ENCODE results near the gene SDR42E2. TPM values are rescaled to one million over a fixed set of nuclear protein-coding genes. Genes with fewer than 3 reads are reported as not detected.

Gene SDR42E2
- total and polyA plus RNA-seq, 2 donors (not counting 1 experiment from before 2014, with no cell fraction given) = under 0.01 TPM; not detected in 1

DNA sequence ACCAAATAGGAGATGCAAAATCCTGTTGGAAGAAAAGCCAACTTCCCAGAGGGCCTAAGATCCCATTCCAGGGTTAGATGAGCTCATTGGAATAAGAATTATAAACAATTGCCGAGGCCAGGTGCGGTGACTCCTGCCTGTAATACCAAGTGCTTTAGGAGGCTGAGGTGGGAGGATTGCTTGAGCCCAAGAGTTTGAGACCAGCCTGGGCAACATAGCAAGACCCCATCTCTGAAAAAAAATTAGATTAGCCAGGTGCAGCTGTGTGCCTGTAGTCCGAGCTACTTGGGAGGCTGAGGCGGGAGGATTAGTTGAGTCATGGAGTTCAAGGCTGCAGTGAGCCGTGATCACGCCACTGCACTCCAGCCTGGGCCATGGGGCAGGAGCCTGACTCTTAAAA, 17.8 kb upstream of the SDR42E2 start:
- no peaks in the 10 kb centered on the region for H4K20me1 ChIP-seq (ENCODE audit: control insufficient read depth, extremely low read depth, insufficient read depth, low read length)
- no peaks in the 10 kb centered on the region for H3K4me1 ChIP-seq (ENCODE audit: control insufficient read depth, extremely low read depth, insufficient read depth, low read length)
- H2AFZ ChIP-seq (ENCODE audit: low read length) = no peak overlapping the region
- no peak overlapping the region for H3K9ac ChIP-seq (ENCODE audit: insufficient read depth, low read length)
- DNase-seq (ENCODE audit: low read depth in 2 of 2) = no peak
- no peaks in the 10 kb centered on the region for H3K9me3 ChIP-seq (ENCODE audit: control insufficient read depth, insufficient read depth, low read depth, low read length)
- H3K79me2 ChIP-seq (ENCODE audit: control insufficient read depth, insufficient read depth, low read length) = no peaks in the 10 kb centered on the region
- H3K27ac ChIP-seq (ENCODE audit: insufficient read depth, low read length) = no peak overlapping the region
- H3K36me3 ChIP-seq (ENCODE audit: control insufficient read depth, insufficient read depth, low read length) = no peaks in the 10 kb centered on the region
- peaks cover 14% of the 10 kb centered on the region for H3K27me3 ChIP-seq (ENCODE audit: control insufficient read depth, insufficient read depth, low read length)
- TF ChIP-seq, protein P1, sequence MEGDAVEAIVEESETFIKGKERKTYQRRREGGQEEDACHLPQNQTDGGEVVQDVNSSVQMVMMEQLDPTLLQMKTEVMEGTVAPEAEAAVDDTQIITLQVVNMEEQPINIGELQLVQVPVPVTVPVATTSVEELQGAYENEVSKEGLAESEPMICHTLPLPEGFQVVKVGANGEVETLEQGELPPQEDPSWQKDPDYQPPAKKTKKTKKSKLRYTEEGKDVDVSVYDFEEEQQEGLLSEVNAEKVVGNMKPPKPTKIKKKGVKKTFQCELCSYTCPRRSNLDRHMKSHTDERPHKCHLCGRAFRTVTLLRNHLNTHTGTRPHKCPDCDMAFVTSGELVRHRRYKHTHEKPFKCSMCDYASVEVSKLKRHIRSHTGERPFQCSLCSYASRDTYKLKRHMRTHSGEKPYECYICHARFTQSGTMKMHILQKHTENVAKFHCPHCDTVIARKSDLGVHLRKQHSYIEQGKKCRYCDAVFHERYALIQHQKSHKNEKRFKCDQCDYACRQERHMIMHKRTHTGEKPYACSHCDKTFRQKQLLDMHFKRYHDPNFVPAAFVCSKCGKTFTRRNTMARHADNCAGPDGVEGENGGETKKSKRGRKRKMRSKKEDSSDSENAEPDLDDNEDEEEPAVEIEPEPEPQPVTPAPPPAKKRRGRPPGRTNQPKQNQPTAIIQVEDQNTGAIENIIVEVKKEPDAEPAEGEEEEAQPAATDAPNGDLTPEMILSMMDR (conservative IDR thresholded peaks at IDR 0.05 in 1 of 2, IDR thresholded peaks at IDR 0.05 in 1 of 2; ENCODE audit: low read depth in 1 of 2, low read length in 2 of 2) = no peak
- TF ChIP-seq EZH2 (IDR thresholded peaks at IDR 0.05; ENCODE audit: low read length, missing control alignments) = no peak
- no peak overlapping the region for H3K4me2 ChIP-seq (ENCODE audit: extremely low read depth, insufficient read depth, low read length)
- no peak overlapping the region for H3K4me3 ChIP-seq (replicated peaks in 1 of 4; ENCODE audit: control extremely low read depth in 1 of 4, insufficient read depth in 1 of 4, low read depth in 3 of 4, low read length in 4 of 4)

- Histone ChIP-seq H3K4me2 (ENCODE audit: extremely low read depth, insufficient read depth, low read length) (no peak overlapping the region), H3K27ac (ENCODE audit: insufficient read depth, low read length) (no peak overlapping the region), H3K9ac (ENCODE audit: insufficient read depth, low read length) (no peak overlapping the region), H3K4me1 (ENCODE audit: control insufficient read depth, extremely low read depth, insufficient read depth, low read length) (no peaks in the 10 kb centered on the region), H3K9me3 (ENCODE audit: control insufficient read depth, insufficient read depth, low read depth, low read length) (no peaks in the 10 kb centered on the region), H3K4me3 (replicated peaks in 1 of 4; ENCODE audit: control extremely low read depth in 1 of 4, insufficient read depth in 1 of 4, low read depth in 3 of 4, low read length in 4 of 4) (no peak overlapping the region), H3K36me3 (ENCODE audit: control insufficient read depth, insufficient read depth, low read length) (no peaks in the 10 kb centered on the region), H3K27me3 (ENCODE audit: control insufficient read depth, insufficient read depth, low read length) (peaks cover 4% of the 10 kb centered on the region), H4K20me1 (ENCODE audit: control insufficient read depth, extremely low read depth, insufficient read depth, low read length) (no peaks in the 10 kb centered on the region), H3K79me2 (ENCODE audit: control insufficient read depth, insufficient read depth, low read length) (no peaks in the 10 kb centered on the region), H2AFZ (ENCODE audit: low read length) (no peak overlapping the region)
- no peak for DNase-seq (ENCODE audit: low read depth in 2 of 2)
- TF ChIP-seq EZH2 (IDR thresholded peaks at IDR 0.05; ENCODE audit: low read length, missing control alignments) = no peak
- TF ChIP-seq, protein P1 (conservative IDR thresholded peaks at IDR 0.05 in 1 of 2, IDR thresholded peaks at IDR 0.05 in 1 of 2; ENCODE audit: low read depth in 1 of 2, low read length in 2 of 2) = no peak
Observed at GRCh38 chr16:22147853-22148252, 14.5 kb upstream of the SDR42E2 start.

DNA sequence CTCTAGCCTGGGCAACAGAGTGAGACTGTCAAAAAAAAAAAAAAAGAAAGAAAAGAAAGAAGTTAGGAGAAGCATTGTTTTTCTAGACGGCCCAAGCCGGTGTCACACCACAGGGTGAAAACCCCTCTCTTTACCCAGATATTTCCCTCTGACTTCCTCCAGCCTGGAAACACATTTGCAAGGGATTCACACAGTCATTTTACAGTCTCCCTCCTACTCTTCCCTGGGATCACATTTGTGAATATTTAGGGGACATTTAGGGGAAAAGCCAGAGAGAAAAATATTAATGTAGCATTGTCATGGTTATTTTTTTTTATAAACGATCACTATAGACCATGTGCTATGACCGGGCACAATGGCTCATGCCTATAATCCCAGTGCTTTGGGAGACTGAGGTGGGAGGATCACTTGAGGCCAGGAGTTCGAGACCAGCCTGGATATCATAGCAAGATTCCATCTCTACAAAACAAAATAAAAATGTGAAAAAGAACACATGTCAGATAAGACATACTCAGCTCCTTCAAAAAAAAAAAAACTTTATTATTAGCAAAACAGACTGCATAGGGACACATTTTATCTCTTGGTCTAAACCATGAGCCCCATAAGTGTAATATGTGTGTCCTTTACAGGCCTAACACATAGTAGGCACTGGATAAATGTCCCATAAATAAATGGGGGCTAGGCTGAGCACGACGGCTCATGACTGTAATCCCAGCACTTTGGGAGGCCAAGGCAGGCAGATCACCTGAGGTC, 10.9 kb upstream of the SDR42E2 start:
- Histone ChIP-seq H3K9ac (ENCODE audit: insufficient read depth, low read length) (no peak overlapping the region), H4K20me1 (ENCODE audit: control insufficient read depth, extremely low read depth, insufficient read depth, low read length) (no peaks in the 10 kb centered on the region), H3K4me1 (ENCODE audit: control insufficient read depth, extremely low read depth, insufficient read depth, low read length) (no peaks in the 10 kb centered on the region), H3K79me2 (ENCODE audit: control insufficient read depth, insufficient read depth, low read length) (no peaks in the 10 kb centered on the region), H3K27me3 (ENCODE audit: control insufficient read depth, insufficient read depth, low read length) (peaks cover 4% of the 10 kb centered on the region), H3K4me2 (ENCODE audit: extremely low read depth, insufficient read depth, low read length) (no peak overlapping the region), H3K4me3 (replicated peaks in 1 of 4; ENCODE audit: control extremely low read depth in 1 of 4, insufficient read depth in 1 of 4, low read depth in 3 of 4, low read length in 4 of 4) (no peak overlapping the region), H2AFZ (ENCODE audit: low read length) (no peak overlapping the region), H3K36me3 (ENCODE audit: control insufficient read depth, insufficient read depth, low read length) (no peaks in the 10 kb centered on the region), H3K9me3 (ENCODE audit: control insufficient read depth, insufficient read depth, low read depth, low read length) (no peaks in the 10 kb centered on the region), H3K27ac (ENCODE audit: insufficient read depth, low read length) (no peak overlapping the region)
- DNase-seq (ENCODE audit: low read depth in 2 of 2) = no peak
- no peak for TF ChIP-seq EZH2 (IDR thresholded peaks at IDR 0.05; ENCODE audit: low read length, missing control alignments)
- TF ChIP-seq, protein P1 (conservative IDR thresholded peaks at IDR 0.05 in 1 of 2, IDR thresholded peaks at IDR 0.05 in 1 of 2; ENCODE audit: low read depth in 1 of 2, low read length in 2 of 2) = no peak

All from fibroblast of lung (primary cell).